GM21737 (cell line): ENCODE results near the gene RTEL1.
"Not testable (repeated sequence)": the region's sequence is repeated elsewhere in the genome, so short reads cannot be mapped to it uniquely, and the experiment has no call there.

Source experiments
- ATAC-seq: cut with Tn5 transposase; IDR thresholded peaks from one replicate; pipeline ENCODE4 v1.9.1; 2021; ENCODE audit warnings: mild to moderate bottlenecking, moderate library complexity; ENCODE audit not compliant: unreplicated experiment

RTEL1 gene

DNA sequence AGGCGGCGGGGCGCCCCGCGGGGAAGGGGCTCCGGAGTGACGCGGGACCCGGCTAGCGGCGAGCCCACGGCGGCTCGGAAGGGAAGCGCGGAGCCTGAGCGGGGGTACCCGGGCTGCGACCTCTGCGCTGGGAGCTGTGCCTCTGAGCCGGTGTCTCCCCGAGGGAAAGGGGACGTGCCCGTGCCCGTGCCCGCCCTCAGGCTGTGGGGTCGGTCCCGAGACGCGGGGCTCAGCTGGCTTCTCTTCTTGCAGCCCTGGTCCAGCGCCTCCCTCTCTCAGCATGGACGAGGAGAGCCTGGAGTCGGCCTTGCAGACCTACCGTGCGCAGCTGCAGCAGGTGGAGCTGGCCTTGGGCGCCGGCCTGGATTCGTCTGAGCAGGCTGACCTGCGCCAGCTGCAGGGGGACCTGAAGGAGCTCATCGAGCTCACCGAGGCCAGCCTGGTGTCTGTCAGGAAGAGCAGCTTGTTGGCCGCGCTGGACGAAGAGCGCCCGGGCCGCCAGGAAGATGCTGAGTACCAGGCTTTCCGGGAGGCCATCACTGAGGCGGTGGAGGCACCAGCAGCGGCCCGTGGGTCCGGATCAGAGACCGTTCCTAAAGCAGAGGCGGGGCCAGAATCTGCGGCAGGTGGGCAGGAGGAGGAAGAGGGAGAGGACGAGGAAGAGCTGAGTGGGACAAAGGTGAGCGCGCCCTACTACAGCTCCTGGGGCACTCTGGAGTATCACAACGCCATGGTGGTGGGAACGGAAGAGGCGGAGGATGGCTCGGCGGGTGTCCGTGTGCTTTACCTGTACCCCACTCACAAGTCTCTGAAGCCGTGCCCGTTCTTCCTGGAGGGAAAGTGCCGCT, 50.4 kb downstream of the RTEL1 start:
- ATAC-seq: peak; percentile 14

DNA sequence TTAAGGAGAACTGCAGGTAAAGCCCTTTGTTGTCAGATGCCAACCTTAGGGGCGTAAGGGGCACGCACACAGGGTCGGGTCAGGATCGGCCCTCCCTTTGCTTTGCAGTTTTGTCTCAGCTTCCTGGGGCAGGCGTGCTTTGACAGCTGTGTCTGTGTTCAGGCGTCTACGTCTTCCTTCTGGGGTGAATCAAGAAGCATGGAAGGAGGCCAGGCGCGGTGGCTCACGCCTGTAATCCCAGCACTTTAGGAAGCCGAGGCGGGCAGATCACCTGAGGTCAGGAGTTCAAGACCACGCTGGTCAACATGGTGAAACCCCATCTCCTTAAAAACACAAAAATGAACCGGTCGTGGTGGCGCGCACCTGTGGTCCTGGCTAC, 51.0 kb downstream of the RTEL1 start:
- no peak for ATAC-seq

DNA sequence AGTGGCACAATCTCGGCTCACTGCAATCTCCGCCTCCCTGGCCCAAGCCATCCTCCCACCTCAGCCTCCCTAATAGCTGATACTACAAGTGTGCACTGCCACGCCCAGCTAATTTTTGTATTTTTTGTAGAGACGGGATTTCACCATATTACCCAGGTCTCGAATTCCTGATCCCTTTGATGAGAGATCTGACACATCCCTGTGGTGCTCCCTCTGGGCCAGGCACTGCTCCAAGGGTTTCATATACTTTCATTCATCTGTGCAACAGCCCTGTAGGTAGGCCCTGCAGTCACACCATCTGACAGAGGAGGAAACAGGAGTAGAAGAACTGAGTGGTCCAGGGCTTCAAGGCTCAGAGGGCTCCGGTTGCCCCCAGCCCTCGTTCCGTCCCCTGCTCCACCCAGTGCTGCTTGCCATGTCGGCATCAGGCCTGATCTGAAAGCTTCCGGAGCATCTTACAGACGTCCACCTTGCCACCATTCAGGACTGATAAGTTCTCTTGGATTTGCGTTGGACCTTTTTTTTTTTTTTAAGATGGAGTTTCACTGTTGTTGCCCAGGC, 53.1 kb downstream of the RTEL1 start:
- ATAC-seq: no peak

DNA sequence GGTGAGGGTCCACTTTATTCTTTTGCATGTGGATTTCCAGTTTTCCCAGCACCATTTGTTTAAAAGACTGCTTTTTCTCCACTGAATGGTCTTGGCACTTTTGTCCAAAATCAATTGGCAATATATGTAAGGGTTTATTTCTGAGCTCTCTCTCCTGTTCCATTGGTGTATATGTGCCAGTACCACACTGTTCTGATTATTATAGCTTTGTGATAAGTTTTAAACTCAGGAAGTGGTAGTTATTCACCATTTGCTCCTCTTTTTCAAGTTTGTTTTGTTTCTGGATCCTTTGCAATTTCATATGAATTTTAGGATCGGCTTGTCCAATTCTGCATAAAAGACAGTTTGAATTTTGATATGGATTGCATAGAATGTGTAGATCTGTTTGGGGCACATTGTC, 54.1 kb downstream of the RTEL1 start:
- no peak for ATAC-seq

DNA sequence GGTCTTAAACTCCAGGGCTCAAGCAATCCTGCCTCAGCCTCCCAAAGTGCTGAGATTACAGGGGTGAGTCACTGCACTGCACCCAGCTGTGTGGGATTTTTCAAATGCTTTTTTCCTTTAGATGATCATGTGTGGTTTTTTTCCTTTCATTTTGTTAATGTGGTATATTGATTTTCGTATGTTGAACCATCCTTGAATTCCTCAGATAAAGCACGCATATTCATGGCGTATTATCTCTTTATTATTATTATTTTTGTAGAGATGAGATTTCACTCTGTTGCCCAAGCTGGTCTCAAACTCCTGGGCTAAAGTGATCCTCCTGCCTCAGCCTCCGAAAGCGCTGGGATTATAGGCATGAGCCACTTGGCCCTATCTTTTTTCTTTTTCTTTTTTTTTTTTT, 56.7 kb downstream of the RTEL1 start:
- no peak for ATAC-seq

DNA sequence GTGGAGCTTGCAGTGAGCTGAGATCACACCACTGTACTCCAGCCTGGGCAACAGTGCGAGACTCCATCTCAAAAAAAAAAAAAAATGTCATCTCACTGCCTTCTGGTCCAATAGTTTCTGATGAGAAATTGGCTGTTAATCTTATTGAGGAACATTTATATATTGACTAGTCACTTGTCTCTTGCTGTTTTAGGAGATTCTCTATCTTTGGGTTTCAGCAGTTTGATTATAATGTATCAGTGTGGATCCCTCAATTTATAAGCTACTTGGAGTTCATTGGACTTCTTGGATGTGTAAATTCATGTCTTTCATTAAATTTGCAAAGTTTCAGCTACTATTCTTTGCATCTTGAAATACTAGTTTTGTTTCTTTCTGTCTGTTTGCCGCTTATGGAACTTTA, 60.9 kb downstream of the RTEL1 start:
- no peak for ATAC-seq

DNA sequence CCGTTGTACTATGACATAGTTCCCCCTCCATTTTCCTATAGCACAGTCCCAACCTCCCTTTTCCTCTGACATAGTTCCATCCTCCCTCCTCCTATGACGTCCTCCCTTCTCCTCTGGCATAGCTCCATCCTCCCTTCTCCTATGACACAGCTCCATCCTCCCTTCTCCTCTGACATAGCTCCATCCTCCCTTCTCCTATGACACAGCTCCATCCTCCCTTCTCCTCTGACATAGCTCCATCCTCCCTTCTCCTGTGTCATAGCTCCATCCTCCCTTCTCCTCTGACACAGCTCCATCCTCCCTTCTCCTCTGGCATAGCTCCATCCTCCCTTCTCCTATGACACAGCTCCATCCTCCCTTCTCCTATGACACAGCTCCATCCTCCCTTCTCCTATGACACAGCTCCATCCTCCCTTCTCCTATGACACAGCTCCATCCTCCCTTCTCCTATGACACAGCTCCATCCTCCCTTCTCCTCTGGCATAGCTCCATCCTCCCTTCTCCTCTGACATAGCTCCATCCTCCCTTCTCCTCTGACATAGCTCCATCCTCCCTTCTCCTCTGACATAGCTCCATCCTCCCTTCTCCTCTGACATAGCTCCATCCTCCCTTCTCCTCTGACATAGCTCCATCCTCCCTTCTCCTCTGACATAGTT, 65.0 kb downstream of the RTEL1 start:
- ATAC-seq: not testable (repeated sequence)

DNA sequence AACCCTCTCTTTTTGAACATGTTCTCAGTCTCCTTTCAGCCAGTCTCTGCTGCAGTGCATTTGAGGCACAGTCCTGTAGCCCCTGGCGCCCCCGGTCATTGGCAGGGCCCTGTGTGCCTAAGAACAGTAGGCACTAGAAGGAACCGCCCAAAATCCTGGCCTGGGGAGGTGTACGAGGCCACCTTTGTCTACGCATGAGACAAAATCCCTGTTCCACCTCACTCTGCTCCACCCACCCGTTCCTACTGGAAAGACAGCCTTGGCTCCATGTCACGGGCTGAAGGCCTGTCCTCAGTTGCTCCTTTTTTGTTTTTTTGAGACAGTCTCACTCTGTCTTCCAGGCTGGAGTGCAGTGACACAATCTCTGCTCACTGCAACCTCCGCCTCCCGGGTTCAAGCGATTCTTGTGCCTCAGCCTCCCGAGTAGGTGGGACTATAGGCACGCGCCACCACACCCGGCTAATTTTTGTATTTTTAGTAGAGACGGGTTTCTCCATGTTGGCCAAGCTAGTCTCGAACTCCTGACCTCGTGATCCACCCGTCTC, 72.1 kb downstream of the RTEL1 start:
- ATAC-seq: not testable (repeated sequence)

DNA sequence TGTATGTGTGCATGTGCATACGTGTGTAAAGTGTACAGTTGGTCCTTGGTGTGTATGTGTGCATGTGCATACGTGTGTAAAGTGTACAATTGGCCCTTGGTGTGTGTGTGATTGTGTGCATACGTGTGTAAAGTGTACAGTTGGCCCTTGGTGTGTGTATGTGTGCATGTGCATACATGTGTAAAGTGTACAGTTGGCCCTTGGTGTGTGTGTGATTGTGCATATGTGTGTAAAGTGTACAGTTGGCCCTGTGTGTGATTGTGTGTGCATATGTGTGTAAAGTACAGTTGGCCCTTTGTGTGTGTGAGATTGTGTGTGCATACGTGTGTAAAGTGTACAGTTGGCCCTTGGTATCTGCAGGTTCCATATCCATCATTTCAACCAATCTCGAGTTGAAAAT, 73.3 kb downstream of the RTEL1 start:
- ATAC-seq: no peak

DNA sequence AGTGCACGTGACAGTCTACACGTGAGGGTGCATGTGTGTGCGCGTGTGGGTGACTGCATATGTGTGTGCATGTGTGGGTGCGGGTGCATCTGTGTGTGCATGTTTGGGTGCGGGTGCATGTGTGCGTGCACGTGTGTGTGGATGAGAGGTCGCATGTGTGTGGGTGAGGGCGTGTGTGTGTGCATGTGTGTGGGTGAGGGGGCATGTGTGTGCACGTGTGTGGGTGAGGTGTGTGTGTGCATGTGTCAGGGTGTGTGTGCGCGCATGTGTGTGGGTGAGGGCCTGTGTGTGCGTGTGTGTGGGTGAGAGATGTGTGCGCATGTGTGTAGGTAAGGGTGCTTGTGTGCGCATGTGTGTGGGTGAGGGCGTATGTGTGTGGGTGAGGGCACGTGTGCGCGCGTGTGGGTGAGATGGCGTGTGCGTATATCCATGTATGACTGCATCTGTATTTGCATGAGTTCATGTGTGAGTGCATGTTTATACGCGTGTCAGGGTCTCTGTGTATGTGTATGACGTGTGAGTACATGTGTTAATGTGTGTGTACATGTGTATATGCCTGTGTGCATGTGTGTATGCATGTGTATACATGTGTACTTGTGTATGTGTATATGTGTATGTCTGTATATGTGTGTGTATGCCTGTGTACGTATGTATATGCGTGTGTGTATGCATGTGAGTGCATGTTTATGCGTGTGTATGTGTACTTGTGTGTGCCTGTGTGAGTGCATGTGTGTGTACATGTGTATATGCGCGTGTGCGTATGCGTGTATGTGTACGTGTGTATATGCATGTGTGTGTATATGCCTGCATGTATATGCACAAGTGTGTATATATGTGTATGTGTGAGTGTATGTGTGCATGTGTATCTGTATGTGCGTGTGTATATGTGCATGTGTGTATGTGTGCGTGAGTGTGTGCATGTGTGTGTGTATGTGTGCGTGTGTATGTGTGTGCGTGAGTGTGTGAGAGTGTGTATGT, 74.3 kb downstream of the RTEL1 start:
- ATAC-seq: no peak

DNA sequence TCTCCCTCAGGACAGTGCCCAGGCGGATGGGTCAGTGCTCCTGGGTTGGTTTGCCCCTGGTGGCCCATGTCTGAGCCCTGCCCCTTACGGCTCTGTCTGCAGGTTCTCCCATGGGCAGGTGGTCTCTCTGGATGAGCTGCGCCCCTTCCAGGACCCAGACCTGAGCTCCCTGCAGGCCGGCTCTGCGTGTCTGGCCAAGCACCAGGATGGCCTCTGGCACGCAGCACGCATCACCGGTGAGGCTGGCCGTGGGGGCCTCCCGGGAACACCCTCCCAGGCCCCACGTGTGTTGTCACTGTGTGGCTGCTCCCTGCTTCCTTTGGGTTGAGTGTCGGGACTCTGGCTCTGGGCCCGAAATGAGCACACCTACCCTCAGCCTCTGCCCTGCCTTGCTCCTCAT, 75.0 kb downstream of the RTEL1 start:
- no peak for ATAC-seq

DNA sequence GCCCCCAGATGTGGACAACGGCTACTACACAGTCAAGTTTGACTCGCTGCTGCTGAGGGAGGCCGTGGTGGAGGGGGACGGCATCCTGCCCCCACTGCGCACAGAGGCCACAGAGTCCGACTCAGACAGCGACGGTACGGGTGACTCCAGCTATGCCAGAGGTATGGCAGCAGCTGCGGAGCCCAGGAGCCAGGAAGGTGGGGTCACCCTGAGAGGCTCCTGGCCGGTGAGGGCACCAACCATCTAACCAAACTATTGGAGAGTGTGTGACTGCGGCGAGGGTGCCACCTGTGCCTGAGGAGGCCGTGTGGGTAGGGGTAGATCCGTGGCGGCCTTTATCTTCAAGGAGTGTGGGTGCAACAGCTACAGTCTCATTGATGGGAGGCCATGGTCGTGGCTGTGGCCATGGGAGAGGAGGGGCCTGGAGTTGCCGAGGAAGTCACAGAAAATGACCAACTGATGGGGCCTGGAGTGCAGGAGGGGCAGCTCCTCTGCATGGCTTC, 75.5 kb downstream of the RTEL1 start:
- no peak for ATAC-seq

DNA sequence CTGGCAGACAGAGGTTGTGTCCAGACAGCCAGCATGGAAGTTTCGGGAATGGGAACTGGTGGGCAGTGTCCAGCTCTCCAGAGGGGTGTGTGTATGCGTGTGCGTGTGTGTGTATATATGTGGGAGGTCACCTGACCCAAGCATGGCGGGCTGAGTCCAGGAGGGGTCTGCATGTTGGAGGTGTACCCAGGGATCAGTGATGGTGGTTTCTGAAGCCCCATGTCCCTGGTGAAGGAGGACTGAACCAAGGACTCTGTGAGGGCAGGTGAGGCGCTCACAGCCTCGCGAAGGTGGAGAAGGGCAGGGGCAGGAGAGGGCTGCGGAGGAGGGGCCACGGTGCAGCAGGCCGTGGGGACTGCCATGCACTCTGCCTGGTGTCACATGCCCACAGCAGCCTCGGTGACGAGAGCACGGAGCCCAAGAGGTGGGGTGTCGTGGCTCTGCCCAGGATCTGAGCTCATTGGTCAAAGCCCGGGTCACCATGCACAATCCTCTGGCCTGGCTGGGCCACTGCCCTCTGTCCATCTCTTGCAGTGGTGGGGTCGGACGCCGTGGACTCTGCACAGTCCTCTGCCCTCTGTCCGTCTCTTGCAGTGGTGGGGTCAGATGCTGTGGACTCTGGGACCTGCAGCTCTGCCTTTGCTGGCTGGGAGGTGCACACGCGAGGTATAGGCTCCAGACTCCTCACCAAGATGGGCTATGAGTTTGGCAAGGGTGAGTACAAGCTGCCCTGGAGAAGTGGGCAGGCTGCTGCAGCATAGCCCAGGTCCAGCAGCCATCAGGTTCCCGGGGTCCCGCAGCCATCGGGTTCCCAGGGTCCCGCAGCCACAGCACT, 76.2 kb downstream of the RTEL1 start:
- ATAC-seq: no peak

DNA sequence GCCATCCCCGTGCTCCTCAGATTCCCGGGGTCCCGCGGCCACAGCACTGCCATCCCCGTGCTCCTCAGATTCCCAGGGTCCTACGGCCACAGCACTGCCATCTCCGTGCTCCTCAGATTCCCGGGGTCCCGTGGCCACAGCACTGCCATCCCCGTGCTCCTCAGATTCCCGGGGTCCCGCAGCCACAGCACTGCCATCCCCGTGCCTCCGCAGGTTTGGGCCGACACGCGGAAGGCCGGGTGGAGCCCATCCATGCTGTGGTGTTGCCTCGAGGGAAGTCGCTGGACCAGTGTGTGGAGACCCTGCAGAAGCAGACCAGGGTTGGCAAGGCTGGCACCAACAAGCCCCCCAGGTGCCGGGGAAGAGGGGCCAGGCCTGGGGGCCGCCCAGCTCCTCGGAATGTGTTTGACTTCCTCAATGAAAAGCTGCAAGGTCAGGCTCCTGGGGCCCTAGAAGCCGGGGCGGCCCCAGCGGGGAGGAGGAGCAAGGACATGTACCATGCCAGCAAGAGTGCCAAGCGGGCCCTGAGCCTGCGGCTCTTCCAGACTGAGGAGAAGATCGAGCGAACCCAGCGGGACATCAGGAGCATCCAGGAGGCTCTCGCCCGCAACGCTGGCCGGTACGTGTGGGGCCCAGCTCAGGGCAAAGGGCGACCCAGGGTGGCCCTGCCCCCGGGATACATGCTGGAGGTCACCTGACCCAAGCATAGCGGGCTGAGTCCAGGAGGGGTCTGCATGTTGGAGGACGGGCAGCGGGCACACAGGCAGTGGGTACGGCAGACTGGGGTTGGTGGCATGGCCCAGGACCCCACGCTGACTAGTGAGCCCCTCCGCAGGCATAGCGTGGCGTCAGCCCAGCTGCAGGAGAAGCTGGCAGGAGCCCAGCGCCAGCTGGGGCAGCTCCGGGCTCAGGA, 77.1 kb downstream of the RTEL1 start:
- ATAC-seq: no peak

DNA sequence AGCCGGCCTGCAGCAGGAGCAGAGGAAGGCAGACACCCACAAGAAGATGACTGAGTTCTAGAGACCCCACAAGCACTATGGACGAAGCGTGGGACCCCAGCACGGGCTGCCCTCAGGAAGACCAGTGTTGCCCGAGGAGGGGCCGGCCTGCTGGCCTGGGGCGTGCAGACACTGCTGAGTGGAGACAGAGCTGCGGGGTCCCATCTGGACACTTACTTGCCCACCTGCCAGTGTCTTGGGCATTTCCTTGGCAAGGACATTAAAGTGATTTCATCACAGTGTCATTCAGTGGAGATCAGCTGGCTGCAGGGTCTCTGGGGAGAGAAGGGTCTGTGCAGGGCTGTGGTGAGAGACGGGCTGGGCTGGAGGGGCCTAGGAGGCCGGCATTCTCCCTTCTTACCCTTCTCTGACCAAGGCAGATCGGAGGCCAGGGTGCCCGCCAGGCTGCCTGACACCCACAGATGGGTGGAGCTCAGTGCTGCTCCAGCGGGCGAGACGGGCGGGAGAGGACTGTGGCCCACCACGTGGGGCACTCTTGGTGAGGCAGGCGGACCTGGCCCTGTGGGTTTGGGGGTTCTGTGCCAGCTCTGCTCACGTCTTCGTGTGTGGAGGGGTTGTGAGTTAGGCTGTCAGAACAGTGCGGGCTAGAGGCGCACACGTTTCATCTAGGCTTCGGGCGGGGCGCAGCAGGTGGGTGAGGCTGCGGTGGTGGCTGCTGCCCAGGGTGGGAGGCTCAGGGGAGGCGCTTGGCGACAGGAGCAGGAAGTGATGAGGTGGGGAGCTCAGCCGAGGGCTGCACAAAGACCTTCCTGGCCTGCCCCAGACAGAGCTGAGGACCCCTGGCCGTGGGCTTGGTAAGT, 78.0 kb downstream of the RTEL1 start, which contains the start of gene LIME1:
Gene LIME1 (plus strand): TSS at position 806 of the 860 bp plus-strand sequence. CDS start 886 bp downstream, outside the sequence.
- ATAC-seq: no peak

DNA sequence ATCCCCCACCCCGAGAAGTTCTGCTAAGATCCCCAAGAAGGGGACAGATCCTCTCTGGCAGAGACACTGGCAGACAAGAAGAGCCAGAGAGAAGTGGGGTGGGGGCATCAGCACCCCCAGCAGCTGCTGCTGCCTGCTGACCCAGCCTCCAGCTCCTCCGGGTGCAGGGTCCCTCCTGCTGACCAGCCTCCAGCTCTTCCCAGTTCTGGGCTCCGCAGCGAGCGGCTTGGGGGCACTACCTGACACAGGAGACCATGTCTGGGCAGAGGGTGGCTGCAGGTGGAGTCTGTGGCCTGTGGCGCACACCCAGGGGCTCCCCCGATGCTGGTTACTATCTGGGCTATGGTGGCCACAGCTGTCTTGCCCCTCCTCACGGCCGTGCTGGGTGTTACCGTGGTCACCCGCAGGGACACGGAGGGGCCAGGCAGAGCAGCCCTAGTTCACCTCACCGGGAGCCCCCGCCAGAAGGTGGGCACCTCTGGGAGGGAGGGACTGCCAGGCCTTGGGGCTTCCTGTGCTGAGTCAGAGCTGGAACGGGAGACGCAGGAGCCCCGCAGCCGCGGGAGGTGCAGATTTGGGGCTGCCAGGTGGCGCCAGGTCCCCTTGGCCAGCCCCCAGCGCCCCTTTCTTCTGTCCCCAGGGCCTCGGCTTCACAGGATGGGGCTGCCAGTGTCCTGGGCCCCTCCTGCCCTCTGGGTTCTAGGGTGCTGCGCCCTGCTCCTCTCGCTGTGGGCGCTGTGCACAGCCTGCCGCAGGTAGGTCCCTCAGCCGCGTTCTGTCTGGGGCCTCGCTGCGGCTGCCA, 79.0 kb downstream of the RTEL1 start:
- no peak for ATAC-seq

DNA sequence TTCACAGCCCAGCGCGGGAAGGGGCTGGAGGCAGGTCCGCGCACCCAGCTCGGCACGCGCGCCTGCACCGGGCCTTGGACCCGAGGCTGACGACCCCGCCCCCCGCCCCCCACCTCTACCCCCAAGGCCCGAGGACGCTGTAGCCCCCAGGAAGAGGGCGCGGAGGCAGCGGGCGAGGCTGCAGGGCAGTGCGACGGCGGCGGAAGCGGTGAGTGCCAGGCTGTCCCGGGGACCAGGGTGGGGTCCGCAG, 79.5 kb downstream of the RTEL1 start:
- ATAC-seq: no peak
